Gastroesophageal sphincter (tissue), 3 donors: ENCODE results near the gene PCDHB2.
"Not testable (repeated sequence)": the region's sequence is repeated elsewhere in the genome, so short reads cannot be mapped to it uniquely, and the experiment has no call there.

Source experiments
- POLR2A ChIP-seq, 2 donors: fragments of 450-650 bp; IDR thresholded peaks; one replicate each; pipeline ENCODE4 v1.6.1; 2017; ENCODE audit warnings: antibody characterized with exemption in 2 of 2, mild to moderate bottlenecking in 2 of 2, moderate library complexity in 1 of 2
- TF ChIP-seq, protein P1 (sequence below), 4 experiments: fragments of 200-600 bp in 2 of 4; fragments of 450-650 bp in 2 of 4; sonication (generic) in 1 of 4; IDR thresholded peaks; one replicate each; pipeline ENCODE4 v1.5.1; 2017 to 2019; ENCODE audit warnings: antibody characterized with exemption in 4 of 4, mild to moderate bottlenecking in 2 of 4, moderate library complexity in 2 of 4

DNA sequence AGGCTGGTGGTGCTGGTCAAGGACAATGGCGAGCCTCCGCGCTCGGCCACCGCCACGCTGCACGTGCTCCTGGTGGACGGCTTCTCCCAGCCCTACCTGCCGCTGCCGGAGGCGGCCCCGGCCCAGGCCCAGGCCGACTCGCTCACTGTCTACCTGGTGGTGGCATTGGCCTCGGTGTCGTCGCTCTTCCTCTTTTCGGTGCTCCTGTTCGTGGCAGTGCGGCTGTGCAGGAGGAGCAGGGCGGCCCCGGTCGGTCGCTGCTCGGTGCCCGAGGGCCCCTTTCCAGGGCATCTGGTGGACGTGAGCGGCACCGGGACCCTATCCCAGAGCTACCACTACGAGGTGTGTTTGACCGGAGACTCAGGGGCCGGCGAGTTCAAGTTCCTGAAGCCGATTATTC, 42.9 kb downstream of the PCDHB2 start:
- TF ChIP-seq, protein P1, sequence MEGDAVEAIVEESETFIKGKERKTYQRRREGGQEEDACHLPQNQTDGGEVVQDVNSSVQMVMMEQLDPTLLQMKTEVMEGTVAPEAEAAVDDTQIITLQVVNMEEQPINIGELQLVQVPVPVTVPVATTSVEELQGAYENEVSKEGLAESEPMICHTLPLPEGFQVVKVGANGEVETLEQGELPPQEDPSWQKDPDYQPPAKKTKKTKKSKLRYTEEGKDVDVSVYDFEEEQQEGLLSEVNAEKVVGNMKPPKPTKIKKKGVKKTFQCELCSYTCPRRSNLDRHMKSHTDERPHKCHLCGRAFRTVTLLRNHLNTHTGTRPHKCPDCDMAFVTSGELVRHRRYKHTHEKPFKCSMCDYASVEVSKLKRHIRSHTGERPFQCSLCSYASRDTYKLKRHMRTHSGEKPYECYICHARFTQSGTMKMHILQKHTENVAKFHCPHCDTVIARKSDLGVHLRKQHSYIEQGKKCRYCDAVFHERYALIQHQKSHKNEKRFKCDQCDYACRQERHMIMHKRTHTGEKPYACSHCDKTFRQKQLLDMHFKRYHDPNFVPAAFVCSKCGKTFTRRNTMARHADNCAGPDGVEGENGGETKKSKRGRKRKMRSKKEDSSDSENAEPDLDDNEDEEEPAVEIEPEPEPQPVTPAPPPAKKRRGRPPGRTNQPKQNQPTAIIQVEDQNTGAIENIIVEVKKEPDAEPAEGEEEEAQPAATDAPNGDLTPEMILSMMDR (IDR thresholded peaks at IDR 0.05) = not testable (repeated sequence)
- TF ChIP-seq POLR2A (IDR thresholded peaks at IDR 0.05) = not testable (repeated sequence)
